Activated CD8-positive, alpha-beta T cell treated with anti-CD3 and anti-CD28 coated beads, Interleukin-2, amount 10 ng/mL, durations not matched to agents 7 days and 5 days (primary cell): ENCODE measurements around the gene MACO1. TPM values are rescaled to one million over a fixed set of nuclear protein-coding genes. Genes with fewer than 3 reads are reported as not detected.
A peak's percentile ranks its signal among the peaks of the same experiment; 100 is the strongest.

Experiments used
- ATAC-seq: fragments of 150-1000 bp; cut with Tn5 transposase; one replicate; pipeline ENCODE4 v1.10.0; 2021; ENCODE audit warnings: moderate library complexity
- CTCF ChIA-PET: fragments of 350-600 bp; sonication (Branson Sonifier 250); formaldehyde crosslinking; loops from one replicate; lab custom pipeline; 2021; ENCODE audit warnings: antibody characterized with exemption; lab: Charles Lee
- POLR2A ChIA-PET: fragments of 350-600 bp; sonication (Branson Sonifier 250); formaldehyde crosslinking; loops from one replicate; lab custom pipeline; 2021; ENCODE audit warnings: antibody characterized with exemption; lab: Charles Lee
- DNase-seq: peaks from one replicate; pipeline ENCODE4 v3.0.0-alpha.2; 2020
- H3K27ac Mint-ChIP-seq: one replicate; pipeline ENCODE4 v1.8.0; 2021; ENCODE audit warnings: mild to moderate bottlenecking, mixed read lengths
- H3K27me3 Mint-ChIP-seq: one replicate; pipeline ENCODE4 v1.8.0; 2021; ENCODE audit warnings: low read depth, mixed read lengths
- H3K36me3 Mint-ChIP-seq: one replicate; pipeline ENCODE4 v1.8.0; 2021; ENCODE audit warnings: low read depth, mixed read lengths
- H3K4me1 Mint-ChIP-seq: one replicate; pipeline ENCODE4 v1.8.0; 2021; ENCODE audit warnings: low read depth, mixed read lengths
- H3K4me3 Mint-ChIP-seq: one replicate; pipeline ENCODE4 v1.8.0; 2021; ENCODE audit warnings: mild to moderate bottlenecking, mixed read lengths
- H3K9me3 Mint-ChIP-seq: one replicate; pipeline ENCODE4 v1.8.0; 2022; ENCODE audit warnings: mixed read lengths; ENCODE audit not compliant: insufficient read depth
- total RNA-seq, 2 experiments: library from RNA; stranded (reverse); gene quantifications; one replicate each; pipeline ENCODE4 v1.2.3, GENCODE V29; 2021

MACO1 gene
- total RNA-seq, 2 experiments from 2014 or later = 16.4 to 17.2 TPM

- CTCF ChIA-PET = interaction anchor here (0.8 to 2.1 kb wide), 5 partner anchors 9 to 27 kb away, joined by 3 to 9 read pairs (median 4); no protein-coding TSS in a partner anchor
- peaks cover 38% of the 10 kb centered on the region for H3K36me3 Mint-ChIP-seq
- DNase-seq = no peak
Measured at GRCh38 chr1:25462732-25463131, 32.0 kb downstream of the MACO1 start.

GRCh38 chr1:25467193-25467592, 36.5 kb downstream of the MACO1 start:
- CTCF ChIA-PET = interaction anchor here (1.0 to 2.0 kb wide), 2 partner anchors 20 to 54 kb away, joined by 4 to 9 read pairs; no protein-coding TSS in a partner anchor
- Mint-ChIP-seq H3K9me3 (no peaks in the 10 kb centered on the region), H3K27me3 (no peaks in the 10 kb centered on the region), H3K36me3 (peaks cover 25% of the 10 kb centered on the region), H3K27ac (peak overlapping the region; percentile 28), H3K4me1 (peaks cover 27% of the 10 kb centered on the region), H3K4me3 (peak overlapping the region; percentile 42)
- POLR2A ChIA-PET = no interaction called here
- ATAC-seq = peak; percentile 72
- peak; percentile 37 for DNase-seq

More at GRCh38 chr1:25462732-25463131, 32.0 kb downstream of the MACO1 start:
- Mint-ChIP-seq H3K27ac (no peak overlapping the region), H3K4me1 (peaks cover 15% of the 10 kb centered on the region), H3K9me3 (no peaks in the 10 kb centered on the region), H3K27me3 (no peaks in the 10 kb centered on the region), H3K4me3 (no peak overlapping the region)
- ATAC-seq = no peak
- POLR2A ChIA-PET = no interaction called here

GRCh38 chr1:25467616-25468015, 36.9 kb downstream of the MACO1 start:
- ChIA-PET POLR2A (no interaction called here), CTCF (interaction anchor here (1.1 to 2.2 kb wide), 3 partner anchors 8 to 20 kb away, joined by 3 to 9 read pairs (median 6); no protein-coding TSS in a partner anchor)
- no peaks in the 10 kb centered on the region for H3K27me3 Mint-ChIP-seq
- H3K27ac Mint-ChIP-seq = peak overlapping the region; percentile 28
- peaks cover 31% of the 10 kb centered on the region for H3K4me1 Mint-ChIP-seq
- DNase-seq (no peak), ATAC-seq (peak; percentile 53)
- H3K9me3 Mint-ChIP-seq = no peaks in the 10 kb centered on the region
- peaks cover 23% of the 10 kb centered on the region for H3K36me3 Mint-ChIP-seq
- H3K4me3 Mint-ChIP-seq = peak overlapping the region; percentile 42

GRCh38 chr1:25468033-25468432, 37.3 kb downstream of the MACO1 start:
- ChIA-PET POLR2A (no interaction called here), CTCF (interaction anchor here (1.1 to 2.2 kb wide), 3 partner anchors 8 to 19 kb away, joined by 3 to 9 read pairs (median 6); no protein-coding TSS in a partner anchor)
- peaks cover 33% of the 10 kb centered on the region for H3K4me1 Mint-ChIP-seq
- H3K9me3 Mint-ChIP-seq = no peaks in the 10 kb centered on the region
- ATAC-seq (no peak), DNase-seq (no peak)
- H3K36me3 Mint-ChIP-seq = peaks cover 23% of the 10 kb centered on the region
- H3K27me3 Mint-ChIP-seq = no peaks in the 10 kb centered on the region
- H3K4me3 Mint-ChIP-seq = no peak overlapping the region
- H3K27ac Mint-ChIP-seq = no peak overlapping the region

GRCh38 chr1:25469177-25469576, 38.5 kb downstream of the MACO1 start:
- H3K4me3 Mint-ChIP-seq = no peak overlapping the region
- no peak overlapping the region for H3K27ac Mint-ChIP-seq
- peaks cover 45% of the 10 kb centered on the region for H3K4me1 Mint-ChIP-seq
- H3K36me3 Mint-ChIP-seq = peaks cover 26% of the 10 kb centered on the region
- no peaks in the 10 kb centered on the region for H3K27me3 Mint-ChIP-seq
- POLR2A ChIA-PET = no interaction called here
- ATAC-seq (no peak), DNase-seq (no peak)
- CTCF ChIA-PET = interaction anchor here (1.1 to 2.2 kb wide), 4 partner anchors 11 to 41 kb away, joined by 3 to 9 read pairs (median 5); no protein-coding TSS in a partner anchor
- H3K9me3 Mint-ChIP-seq = no peaks in the 10 kb centered on the region

GRCh38 chr1:25472471-25472870, 41.8 kb downstream of the MACO1 start:
- DNase-seq (no peak), ATAC-seq (no peak)
- H3K9me3 Mint-ChIP-seq = no peaks in the 10 kb centered on the region
- CTCF ChIA-PET = interaction anchor here (2.5 kb wide), 1 partner anchor 15 kb away, joined by 7 read pairs; no protein-coding TSS in a partner anchor
- POLR2A ChIA-PET = interaction anchor here (0.6 kb wide), 1 partner anchor 40 kb away, joined by 3 read pairs; no protein-coding TSS in a partner anchor
- H3K4me3 Mint-ChIP-seq = no peak overlapping the region
- no peaks in the 10 kb centered on the region for H3K27me3 Mint-ChIP-seq
- peaks cover 23% of the 10 kb centered on the region for H3K36me3 Mint-ChIP-seq
- peaks cover 55% of the 10 kb centered on the region for H3K4me1 Mint-ChIP-seq
- H3K27ac Mint-ChIP-seq = peak overlapping the region; percentile 18

GRCh38 chr1:25473653-25474225, 43.0 kb downstream of the MACO1 start:
- peak; percentile 73 for ATAC-seq
- peak overlapping the region; percentile 71 for H3K4me3 Mint-ChIP-seq
- CTCF ChIA-PET = no interaction called here

GRCh38 chr1:25474439-25475047, 43.8 kb downstream of the MACO1 start:
- Mint-ChIP-seq H3K27me3 (no peaks in the 10 kb centered on the region), H3K4me3 (peak overlapping the region; percentile 71), H3K9me3 (no peaks in the 10 kb centered on the region), H3K27ac (peak overlapping the region; percentile 86), H3K36me3 (peaks cover 14% of the 10 kb centered on the region), H3K4me1 (peaks cover 43% of the 10 kb centered on the region)
- peak; percentile 43 for ATAC-seq
- ChIA-PET POLR2A (interaction anchor here (0.8 kb wide), 1 partner anchor 44 kb away, joined by 3 read pairs; no protein-coding TSS in a partner anchor), CTCF (interaction anchor here (6.4 kb wide), 1 partner anchor 12 kb away, joined by 76 read pairs; no protein-coding TSS in a partner anchor)
- no peak for DNase-seq

More at GRCh38 chr1:25473653-25474225, 43.0 kb downstream of the MACO1 start:
- Mint-ChIP-seq H3K4me1 (peaks cover 43% of the 10 kb centered on the region), H3K27me3 (no peaks in the 10 kb centered on the region), H3K27ac (peak overlapping the region; percentile 86), H3K9me3 (no peaks in the 10 kb centered on the region), H3K36me3 (peaks cover 14% of the 10 kb centered on the region)
- POLR2A ChIA-PET = interaction anchor here (0.8 kb wide), 1 partner anchor 43 kb away, joined by 3 read pairs; no protein-coding TSS in a partner anchor
- no peak for DNase-seq

GRCh38 chr1:25476186-25477097, 45.7 kb downstream of the MACO1 start:
- POLR2A ChIA-PET = no interaction called here

GRCh38 chr1:25477448-25478034, 46.8 kb downstream of the MACO1 start:
- no peak overlapping the region for H3K27ac Mint-ChIP-seq
- H3K4me1 Mint-ChIP-seq = peaks cover 40% of the 10 kb centered on the region
- H3K4me3 Mint-ChIP-seq = no peak overlapping the region
- H3K36me3 Mint-ChIP-seq = peaks cover 11% of the 10 kb centered on the region
- CTCF ChIA-PET = interaction anchor here (6.4 kb wide), 1 partner anchor 9 kb away, joined by 76 read pairs; no protein-coding TSS in a partner anchor
- H3K9me3 Mint-ChIP-seq = no peaks in the 10 kb centered on the region
- ATAC-seq (no peak), DNase-seq (no peak)
- no peaks in the 10 kb centered on the region for H3K27me3 Mint-ChIP-seq
- POLR2A ChIA-PET = interaction anchor here (0.6 kb wide), 1 partner anchor 41 kb away, joined by 3 read pairs; no protein-coding TSS in a partner anchor

More at GRCh38 chr1:25476186-25477097, 45.7 kb downstream of the MACO1 start:
- Mint-ChIP-seq H3K27ac (no peak overlapping the region), H3K9me3 (no peaks in the 10 kb centered on the region), H3K4me1 (peaks cover 43% of the 10 kb centered on the region), H3K36me3 (peaks cover 13% of the 10 kb centered on the region), H3K4me3 (no peak overlapping the region), H3K27me3 (no peaks in the 10 kb centered on the region)
- CTCF ChIA-PET = interaction anchor here (0.6 to 6.4 kb wide), 7 partner anchors 8 to 49 kb away, joined by 3 to 76 read pairs (median 3); no protein-coding TSS in a partner anchor
- peak; percentile 28 for ATAC-seq
- DNase-seq = no peak
